Stimulated activated CD4-positive, alpha-beta T cell treated with anti-CD3 and anti-CD28 coated beads, Interleukin-15, amount 100 ng/mL, for 24 hours (primary cell): ENCODE measurements around the gene MAGEA9.
"Not testable (repeated sequence)": the region's sequence is repeated elsewhere in the genome, so short reads cannot be mapped to it uniquely, and the experiment has no call there.

Experiments
- DNase-seq: peaks from one replicate; pipeline ENCODE4 v3.0.0-alpha.2; 2020

MAGEA9 gene

DNA sequence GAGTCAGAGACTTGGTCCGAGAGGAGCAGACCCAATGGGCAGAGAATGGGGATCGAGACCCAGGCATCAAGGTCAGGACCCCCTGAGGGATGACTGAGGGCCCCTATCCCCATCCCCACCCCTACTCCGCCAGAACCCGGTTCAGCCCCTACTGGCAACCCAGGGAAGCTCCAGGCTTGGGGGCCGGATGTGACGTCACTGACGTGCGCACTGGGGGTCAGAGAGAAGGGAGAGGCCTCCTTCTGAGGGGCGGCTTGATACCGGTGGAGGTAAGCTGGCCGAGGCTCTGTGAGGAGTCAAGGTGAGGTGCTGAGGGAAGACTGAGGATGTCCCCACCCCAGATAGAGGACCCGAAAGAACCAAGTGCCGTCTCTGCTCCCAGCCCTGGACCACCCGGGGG is at the start of gene MAGEA9:
Gene MAGEA9 (plus strand): TSS at position 204 of the 400 bp plus-strand sequence. CDS start 4,281 bp downstream, outside the sequence.
- DNase-seq: not testable (repeated sequence)

GRCh38 chrX:149742269-149742668 is 39.5 kb upstream of the MAGEA9 start:
- not testable (repeated sequence) for DNase-seq

GRCh38 chrX:149746390-149747007 is 35.2 kb upstream of the MAGEA9 start:
- not testable (repeated sequence) for DNase-seq

DNA sequence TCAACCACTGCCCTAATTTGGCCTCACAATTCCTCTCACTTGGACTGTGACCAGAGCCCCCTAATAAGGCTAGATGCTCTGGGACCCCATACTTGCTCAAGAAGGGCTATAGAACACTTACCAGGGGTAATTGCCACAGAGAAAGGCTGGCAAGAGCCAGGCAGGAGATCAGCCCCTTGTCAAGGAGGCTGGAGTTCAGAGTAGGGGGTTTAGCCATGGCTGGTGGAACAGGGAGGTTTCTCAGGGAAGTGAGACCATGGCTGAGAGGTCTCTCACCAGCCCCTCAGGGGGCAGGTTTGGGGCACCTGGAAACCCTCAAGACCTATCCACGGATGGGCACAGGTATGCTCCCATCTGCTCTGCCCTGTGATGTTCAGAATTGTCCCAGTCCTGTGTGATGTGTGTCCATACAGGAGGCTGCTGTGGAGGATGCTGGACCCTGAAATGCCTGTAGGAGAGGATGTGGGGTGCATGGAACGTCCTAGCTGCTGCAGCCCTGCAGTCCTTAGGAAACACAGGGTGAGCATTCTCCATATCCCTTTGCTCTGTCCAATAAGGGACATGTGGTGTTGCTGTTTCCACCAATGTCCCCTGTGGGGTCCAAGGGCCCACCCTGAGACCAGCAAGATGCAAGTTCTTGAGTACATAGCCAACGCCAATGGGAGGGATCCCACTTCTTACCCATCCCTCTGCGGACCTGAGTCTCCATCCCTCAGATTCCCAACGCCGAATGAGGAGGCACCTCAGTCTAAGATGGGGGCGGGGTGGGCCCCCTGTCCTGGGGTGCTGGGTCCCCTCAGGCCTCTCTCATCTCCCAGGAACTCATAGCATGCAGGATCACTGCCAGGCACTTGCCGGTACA is 24.3 kb upstream of the MAGEA9 start:
- no peak for DNase-seq

DNA sequence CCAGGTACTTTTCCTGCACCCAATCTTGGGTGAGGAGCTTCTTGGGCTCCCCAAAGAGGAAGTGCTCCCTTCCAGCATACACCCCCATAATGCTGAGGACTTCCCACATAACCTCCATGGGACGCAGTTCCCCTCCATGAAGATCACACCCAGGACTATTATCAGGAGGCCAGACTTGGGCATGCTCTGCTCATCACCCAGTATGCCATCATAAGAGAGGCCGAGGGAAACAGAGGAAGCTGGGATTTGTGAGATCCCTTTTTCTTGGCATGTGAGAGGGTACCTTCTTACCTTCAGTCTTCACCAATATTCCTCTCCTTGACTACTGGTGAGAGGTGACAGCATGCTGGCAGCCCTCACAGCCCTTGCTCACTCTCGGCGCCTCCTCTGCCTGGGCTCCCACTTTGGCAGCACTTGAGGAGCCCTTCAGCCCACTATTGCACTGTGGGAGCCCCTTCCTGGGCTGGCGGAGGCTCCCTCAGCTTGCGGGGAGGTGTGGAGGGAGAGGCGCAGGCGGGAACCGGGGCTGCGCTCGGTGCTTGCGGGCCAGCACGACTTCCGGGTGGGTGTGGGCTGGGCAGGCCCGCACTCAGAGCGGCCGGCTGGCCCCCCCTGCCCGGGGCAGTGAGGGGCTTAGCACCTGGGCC is 23.5 kb upstream of the MAGEA9 start:
- DNase-seq: no peak

GRCh38 chrX:149758715-149759078 is 23.0 kb upstream of the MAGEA9 start:
- not testable (repeated sequence) for DNase-seq

DNA sequence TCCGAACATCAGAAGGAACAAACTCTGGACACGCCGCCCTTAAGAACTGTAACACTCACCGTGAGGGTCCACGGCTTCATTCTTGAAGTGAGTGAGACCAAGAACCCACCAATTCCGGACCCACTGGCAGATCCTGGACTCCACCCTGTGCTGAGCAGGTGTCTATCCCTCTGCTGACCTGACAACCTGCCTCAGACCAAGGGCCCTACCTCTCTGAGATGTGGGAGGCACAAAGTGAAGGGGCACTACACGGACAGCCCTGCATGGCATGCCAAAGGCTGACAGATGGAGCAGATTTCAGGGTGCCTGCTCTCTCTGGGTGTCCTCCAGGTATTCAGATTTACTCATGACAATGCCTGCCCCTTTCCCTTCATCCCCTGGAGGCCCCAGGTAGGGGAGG is 21.9 kb upstream of the MAGEA9 start:
- no peak for DNase-seq

- no peak for DNase-seq
Observed at GRCh38 chrX:149760965-149761364, 20.8 kb upstream of the MAGEA9 start.

- not testable (repeated sequence) for DNase-seq
Observed at GRCh38 chrX:149761858-149762674, 19.7 kb upstream of the MAGEA9 start.

- no peak for DNase-seq
Observed at GRCh38 chrX:149762696-149763614, 18.8 kb upstream of the MAGEA9 start.

GRCh38 chrX:149770344-149770743 is 11.4 kb upstream of the MAGEA9 start:
- DNase-seq: not testable (repeated sequence)

- not testable (repeated sequence) for DNase-seq
Observed at GRCh38 chrX:149773026-149773425, 8.7 kb upstream of the MAGEA9 start.

DNA sequence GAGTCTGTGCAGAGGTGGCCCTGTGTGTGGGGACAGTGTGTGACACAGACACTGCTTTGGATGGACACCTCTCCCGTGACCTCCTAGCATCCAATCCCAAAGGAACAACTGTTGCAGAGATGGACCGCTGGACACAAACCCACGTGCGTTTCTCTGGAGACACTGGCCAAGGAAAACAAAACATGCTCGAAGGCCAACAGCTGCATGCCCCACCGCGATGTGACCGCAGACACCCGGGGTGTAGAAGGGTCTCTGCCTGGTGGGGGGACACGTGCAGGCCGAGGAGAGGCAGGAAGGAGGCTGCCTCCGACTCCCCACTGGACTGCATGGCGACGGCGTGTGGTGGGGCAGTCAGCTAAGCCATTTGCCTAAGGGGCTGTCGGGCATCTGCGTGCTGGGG is 8.0 kb upstream of the MAGEA9 start, which contains the start of gene HSFX1:
Gene HSFX1 (plus strand): TSS at position 301 of the 400 bp plus-strand sequence. CDS start 614 bp downstream, outside the sequence.
- DNase-seq: not testable (repeated sequence)

DNA sequence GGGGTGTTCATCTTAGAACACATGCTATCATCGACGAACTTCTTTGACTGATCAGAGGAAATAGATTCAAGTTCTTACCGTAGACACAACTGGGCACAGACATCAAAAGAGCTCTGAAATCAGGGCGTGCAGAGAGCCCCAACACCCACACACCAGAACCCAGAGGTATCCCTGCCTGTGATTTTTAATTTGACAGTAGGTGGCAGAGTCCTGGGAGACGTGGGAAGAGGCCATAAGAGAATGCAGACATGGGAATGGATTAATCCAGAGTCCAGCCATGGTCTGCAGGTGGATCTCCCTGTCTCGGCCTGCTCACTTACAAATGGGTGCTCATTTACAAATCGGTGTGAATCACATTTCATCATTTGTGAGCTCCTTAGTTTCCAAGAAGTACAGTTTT is 3.7 kb upstream of the MAGEA9 start:
- DNase-seq: not testable (repeated sequence)

- DNase-seq: not testable (repeated sequence)
Observed at GRCh38 chrX:149795531-149795930, 13.8 kb downstream of the MAGEA9 start.

DNA sequence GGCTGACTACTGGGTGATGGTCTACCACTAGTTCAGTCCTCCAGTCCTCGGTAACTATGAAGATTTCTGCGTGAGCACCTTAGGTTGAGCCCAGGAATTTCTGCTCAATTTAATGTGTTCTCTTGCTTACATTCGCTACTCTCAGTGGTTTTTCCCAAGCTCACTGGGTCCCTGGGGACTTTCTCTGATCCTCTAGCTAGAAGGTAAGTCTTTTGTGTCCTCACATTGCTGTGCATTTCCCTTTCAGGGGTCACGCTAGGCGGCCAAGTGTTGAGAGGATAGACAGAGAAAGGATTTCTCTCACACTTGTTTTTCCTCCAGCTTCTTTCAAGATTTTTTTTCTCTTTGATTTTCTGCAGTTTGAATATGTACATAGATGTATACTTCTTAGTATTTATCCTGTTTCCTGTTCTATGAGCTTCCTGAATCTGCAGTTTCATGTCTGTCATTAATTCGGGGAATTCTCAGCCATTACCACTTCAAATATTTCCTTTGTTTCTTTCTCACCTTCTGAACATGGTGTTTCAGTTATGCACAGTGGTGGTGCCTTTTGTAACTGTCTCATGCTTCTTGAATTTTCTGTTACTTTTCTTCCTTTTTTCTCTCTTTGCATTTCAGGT is 17.5 kb downstream of the MAGEA9 start:
- DNase-seq: no peak

- no peak for DNase-seq
Observed at GRCh38 chrX:149799938-149800337, 18.2 kb downstream of the MAGEA9 start.

DNA sequence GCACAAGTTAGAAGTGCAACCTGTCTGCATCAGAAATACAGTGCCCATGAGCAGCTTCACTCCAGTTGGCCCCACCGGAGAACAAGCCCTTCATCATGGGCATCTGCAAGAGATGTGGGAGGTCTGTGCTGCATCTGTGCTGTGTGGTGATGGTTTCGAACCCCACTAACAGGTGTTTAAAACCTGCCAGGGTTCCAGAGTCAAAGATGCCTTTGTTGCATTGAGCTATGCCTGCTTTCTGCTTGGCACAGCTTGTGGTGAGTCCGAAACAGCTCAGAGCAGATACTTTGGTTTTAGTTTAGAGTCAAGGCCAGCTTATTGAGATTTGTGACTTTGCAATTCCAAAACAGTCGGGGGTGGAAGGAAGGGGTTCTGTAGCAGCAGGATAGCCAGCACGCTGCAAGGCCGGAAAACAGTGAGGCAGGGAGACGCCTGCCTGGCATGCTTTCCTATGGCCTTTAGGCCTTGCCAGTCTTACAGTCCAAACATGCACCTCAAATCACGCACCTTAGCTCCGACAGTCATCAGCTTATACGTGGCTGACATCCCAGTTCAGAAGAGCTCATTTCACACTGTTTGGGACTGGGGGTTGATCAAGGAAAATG is 21.8 kb downstream of the MAGEA9 start:
- DNase-seq: no peak

DNA sequence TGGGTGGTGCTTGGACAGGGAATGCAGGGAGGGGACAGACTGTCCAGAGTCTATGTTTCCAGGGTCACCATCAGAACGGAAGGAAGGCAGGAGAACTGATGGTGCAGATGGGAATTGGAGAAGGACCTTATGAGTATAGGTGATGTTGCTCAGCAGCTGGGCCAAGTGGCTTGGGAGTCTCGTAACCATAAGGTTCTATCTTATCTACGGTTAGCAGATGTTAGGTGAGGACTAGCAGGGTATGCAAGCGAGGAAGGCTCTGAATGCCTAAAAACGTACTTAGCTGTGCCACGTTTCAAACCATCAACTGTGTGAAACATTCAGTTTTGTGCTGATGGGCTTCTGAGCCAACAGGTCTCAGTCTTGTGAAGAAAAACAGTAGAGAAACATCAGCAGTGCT is 22.4 kb downstream of the MAGEA9 start:
- no peak for DNase-seq

GRCh38 chrX:149807747-149808458 is 26.2 kb downstream of the MAGEA9 start:
- DNase-seq: no peak
